AG09309 (cell line): Measurements from ENCODE around the gene ATM.

Experiments used
- DNase-seq: peaks from one replicate; pipeline ENCODE4 v3.0.0-alpha.2; 2010; ENCODE audit warnings: low read depth
- H3K4me3 ChIP-seq: 2 replicates; pipeline ENCODE4 v1.5.1; 2011; ENCODE audit warnings: mild to moderate bottlenecking, low read depth, low read length, moderate library complexity; ENCODE audit not compliant: control insufficient read depth
- TF ChIP-seq, protein P1 (sequence below): IDR thresholded peaks from 2 replicates; pipeline ENCODE4 v1.5.1; 2011; ENCODE audit warnings: mild to moderate bottlenecking, low read depth, low read length, inconsistent platforms; ENCODE audit not compliant: insufficient read depth, control insufficient read depth; ENCODE audit errors: missing control alignments

The ATM gene

DNA sequence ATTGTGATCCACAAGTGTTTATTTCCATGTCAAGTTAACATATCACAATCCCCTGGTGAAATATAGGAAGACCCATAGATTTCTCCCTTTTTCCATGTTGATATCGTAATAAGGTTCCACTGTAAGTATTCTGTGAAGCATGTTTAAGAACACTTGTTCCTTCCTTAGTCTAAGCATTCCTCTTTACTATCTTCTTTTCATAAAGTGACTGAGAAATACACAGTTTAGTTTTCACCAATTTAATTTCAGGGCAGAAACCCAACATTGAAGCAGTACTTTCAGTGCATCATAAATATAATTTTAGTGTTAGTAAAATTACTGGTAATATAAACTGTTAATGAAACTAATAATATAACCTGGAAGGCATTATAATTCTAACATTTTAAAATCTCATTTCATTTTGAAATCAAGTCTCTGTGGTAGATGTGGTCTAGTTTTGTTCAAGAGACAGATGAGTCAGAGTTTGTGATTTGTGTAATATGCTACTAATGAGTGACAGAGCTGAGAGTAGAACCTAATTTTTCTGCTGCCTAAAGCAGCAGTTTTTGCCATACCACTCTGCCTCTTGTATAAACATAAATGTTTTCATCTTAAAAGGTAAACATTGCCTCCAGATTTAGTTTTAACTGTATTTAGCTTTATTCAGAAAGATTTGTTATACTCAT, 79.4 kb downstream of the ATM start:
- TF ChIP-seq, protein P1, sequence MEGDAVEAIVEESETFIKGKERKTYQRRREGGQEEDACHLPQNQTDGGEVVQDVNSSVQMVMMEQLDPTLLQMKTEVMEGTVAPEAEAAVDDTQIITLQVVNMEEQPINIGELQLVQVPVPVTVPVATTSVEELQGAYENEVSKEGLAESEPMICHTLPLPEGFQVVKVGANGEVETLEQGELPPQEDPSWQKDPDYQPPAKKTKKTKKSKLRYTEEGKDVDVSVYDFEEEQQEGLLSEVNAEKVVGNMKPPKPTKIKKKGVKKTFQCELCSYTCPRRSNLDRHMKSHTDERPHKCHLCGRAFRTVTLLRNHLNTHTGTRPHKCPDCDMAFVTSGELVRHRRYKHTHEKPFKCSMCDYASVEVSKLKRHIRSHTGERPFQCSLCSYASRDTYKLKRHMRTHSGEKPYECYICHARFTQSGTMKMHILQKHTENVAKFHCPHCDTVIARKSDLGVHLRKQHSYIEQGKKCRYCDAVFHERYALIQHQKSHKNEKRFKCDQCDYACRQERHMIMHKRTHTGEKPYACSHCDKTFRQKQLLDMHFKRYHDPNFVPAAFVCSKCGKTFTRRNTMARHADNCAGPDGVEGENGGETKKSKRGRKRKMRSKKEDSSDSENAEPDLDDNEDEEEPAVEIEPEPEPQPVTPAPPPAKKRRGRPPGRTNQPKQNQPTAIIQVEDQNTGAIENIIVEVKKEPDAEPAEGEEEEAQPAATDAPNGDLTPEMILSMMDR: no peak
- H3K4me3 ChIP-seq: no peak overlapping the region
- DNase-seq: no peak

DNA sequence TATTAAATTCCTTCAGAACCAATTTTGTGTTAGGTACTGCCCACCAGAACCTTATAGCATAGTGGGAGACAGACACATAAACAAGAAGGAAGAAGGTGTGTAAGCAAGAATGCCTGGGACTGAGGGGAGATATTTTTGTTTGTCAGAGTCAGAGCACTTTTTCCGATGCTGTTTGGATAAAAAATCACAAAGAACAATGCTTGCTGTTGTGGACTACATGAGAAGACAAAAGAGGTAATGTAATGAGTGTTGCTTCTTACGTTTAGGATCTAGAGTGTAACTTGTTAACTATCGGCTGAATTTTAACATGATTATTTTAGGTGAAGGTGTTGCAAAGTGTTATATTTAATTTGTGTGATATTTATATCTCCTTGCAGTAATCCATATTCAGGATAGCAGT, 84.9 kb downstream of the ATM start:
- no peak for DNase-seq
- no peak overlapping the region for H3K4me3 ChIP-seq
- TF ChIP-seq, protein P1: no peak

DNA sequence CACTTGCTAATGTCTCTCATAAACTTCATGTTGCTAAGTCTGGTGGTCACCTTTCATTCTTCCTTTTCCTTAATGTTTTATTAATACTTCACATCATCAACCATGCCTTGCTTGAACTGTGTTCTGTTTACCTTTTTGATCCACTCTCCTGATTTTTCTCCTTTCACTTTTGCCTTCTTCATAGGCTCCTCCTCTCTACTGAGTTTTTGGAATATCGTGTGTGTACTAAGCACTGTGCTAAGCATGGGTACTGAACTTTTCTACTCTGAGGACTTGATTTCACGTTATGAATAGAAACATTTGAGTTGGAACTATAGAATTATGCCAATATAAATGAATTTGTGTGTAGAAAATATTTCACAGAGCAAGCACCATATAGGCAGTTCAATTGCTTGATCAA, 90.6 kb downstream of the ATM start:
- no peak overlapping the region for H3K4me3 ChIP-seq
- TF ChIP-seq, protein P1: no peak

DNA sequence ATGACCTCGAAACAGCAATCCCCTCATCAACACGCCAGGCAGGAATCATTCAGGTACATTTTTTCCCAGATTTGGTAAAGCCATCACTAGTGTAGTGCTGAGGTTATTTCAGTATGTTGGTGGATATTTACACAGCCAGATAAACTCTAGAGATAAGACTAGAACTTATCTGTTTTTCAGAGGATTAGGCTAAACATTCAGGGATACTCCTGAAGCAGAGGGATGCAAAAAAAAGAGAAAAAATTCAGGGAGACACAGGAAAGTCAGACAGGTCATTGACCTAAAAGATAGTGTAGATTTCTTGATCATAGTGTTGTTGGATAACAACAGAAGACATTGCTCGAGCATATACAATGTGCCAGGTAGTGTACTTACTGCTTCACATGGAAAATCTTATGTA, 93.2 kb downstream of the ATM start:
- TF ChIP-seq, protein P1: no peak
- DNase-seq: no peak
- no peak overlapping the region for H3K4me3 ChIP-seq

More for the DNA sequence above, 90.6 kb downstream of the ATM start:
- DNase-seq: no peak

DNA sequence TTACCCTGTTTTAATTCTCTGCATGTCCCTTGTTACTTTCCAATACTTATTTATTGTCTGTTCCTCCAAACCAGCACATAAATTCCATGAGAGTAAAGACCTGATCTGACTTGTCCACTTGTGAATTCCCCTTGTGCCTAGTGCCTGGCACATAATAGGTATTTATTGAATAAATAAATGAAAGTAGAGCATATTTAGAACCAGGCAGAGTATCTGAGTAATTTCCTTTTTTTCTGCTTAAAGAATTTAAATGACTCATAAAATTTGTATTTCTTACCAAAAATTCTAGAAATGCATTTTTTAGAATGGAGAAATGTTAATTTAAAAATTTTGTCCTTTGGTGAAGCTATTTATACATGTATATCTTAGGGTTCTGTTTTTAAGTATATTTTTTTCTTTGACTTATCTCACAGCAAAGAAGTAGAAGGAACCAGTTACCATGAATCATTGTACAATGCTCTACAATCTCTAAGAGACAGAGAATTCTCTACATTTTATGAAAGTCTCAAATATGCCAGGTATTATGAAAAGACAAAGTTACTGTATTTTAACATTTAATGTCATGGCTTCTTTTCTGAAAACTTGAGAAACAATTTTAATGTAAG, 96.8 kb downstream of the ATM start:
- no peak overlapping the region for H3K4me3 ChIP-seq
- TF ChIP-seq, protein P1: no peak
- DNase-seq: no peak

DNA sequence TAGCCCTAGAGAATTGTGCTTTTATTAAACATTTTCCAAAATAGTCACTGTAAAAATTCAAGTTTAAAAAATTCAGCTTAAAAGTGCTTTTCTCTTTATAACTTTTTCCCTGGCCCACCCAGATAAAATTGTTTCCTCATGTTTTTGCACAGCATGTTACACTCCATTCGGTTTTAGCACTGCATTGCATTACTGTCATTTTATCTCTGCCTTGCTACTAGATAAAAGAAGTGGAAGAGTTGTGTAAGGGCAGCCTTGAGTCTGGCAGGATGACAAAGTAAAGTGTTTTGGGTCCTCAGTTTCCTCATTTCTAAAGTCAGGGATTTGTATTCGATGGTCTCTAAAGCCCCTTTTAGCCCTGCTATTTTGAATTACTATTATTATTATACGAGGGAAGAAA, 99.8 kb downstream of the ATM start:
- TF ChIP-seq, protein P1: no peak
- no peak for DNase-seq
- H3K4me3 ChIP-seq: no peak overlapping the region
